IMR-90 (cell line): ENCODE data around the gene PTK6. TPM values are rescaled to one million over a fixed set of nuclear protein-coding genes. Genes with fewer than 3 reads are reported as not detected.
A peak's percentile ranks its signal among the peaks of the same experiment; 100 is the strongest.

Source experiments
- ATAC-seq: fragments of 200-7000 bp; cut with Tn5 transposase; 2 replicates; pipeline ENCODE4 v1.9.1; 2020; ENCODE audit warnings: low read depth, mild to moderate bottlenecking, moderate library complexity
- BruUV-seq: library from RNA; stranded (reverse); fragments of 400-500 nt; replicated peaks from 2 replicates; lab custom pipeline; 2021; lab: Mats Ljungman, UMichigan
- CTCF ChIA-PET: fragments of 300-600 bp; formaldehyde crosslinking; extraction: SDS; loops from one replicate; lab custom pipeline; 2021; ENCODE audit warnings: antibody characterized with exemption; lab: Yijun Ruan, JAX
- POLR2A ChIA-PET: fragments of 300-600 bp; sonication (Branson Sonifier 250); formaldehyde crosslinking; loops from one replicate; lab custom pipeline; 2022; ENCODE audit warnings: antibody characterized with exemption; ENCODE audit not compliant: unreplicated experiment; lab: Charles Lee
- DNase-seq: peaks from one replicate; pipeline ENCODE4 v3.0.0; 2013
- H2AFZ ChIP-seq: replicated peaks from 2 replicates; pipeline ENCODE3; 2013; ENCODE audit warnings: low read length, mild to moderate bottlenecking; ENCODE audit not compliant: poor library complexity
- H2AK5ac ChIP-seq: 2 replicates; pipeline ENCODE4 v1.6.1; 2013; ENCODE audit warnings: low read depth, low read length, inconsistent platforms
- H2AK9ac ChIP-seq: replicated peaks from 2 replicates; pipeline ENCODE3; 2013; ENCODE audit warnings: mild to moderate bottlenecking, low read depth, low read length, moderate library complexity; ENCODE audit not compliant: poor library complexity
- H2BK120ac ChIP-seq: 2 replicates; pipeline ENCODE4 v1.6.1; 2013; ENCODE audit warnings: low read depth, low read length, inconsistent platforms
- H2BK15ac ChIP-seq: 3 replicates; pipeline ENCODE4 v1.6.1; 2013; ENCODE audit warnings: low read depth, low read length, inconsistent platforms
- H2BK20ac ChIP-seq: 2 replicates; pipeline ENCODE4 v1.6.1; 2013; ENCODE audit warnings: low read depth, mild to moderate bottlenecking, inconsistent platforms, low read length, moderate library complexity
- H2BK5ac ChIP-seq: 2 replicates; pipeline ENCODE4 v1.6.1; 2013; ENCODE audit warnings: mild to moderate bottlenecking, low read depth, low read length, inconsistent platforms; ENCODE audit not compliant: poor library complexity, severe bottlenecking
- H3K14ac ChIP-seq: replicated peaks from 2 replicates; pipeline ENCODE4 v1.6.1; 2013; ENCODE audit warnings: low read depth, low read length, inconsistent platforms
- H3K18ac ChIP-seq: 2 replicates; pipeline ENCODE4 v1.6.1; 2013; ENCODE audit warnings: low read depth, low read length, control low read depth
- H3K23ac ChIP-seq: 2 replicates; pipeline ENCODE4 v1.6.1; 2013; ENCODE audit warnings: low read depth, low read length, inconsistent platforms
- H3K27ac ChIP-seq: 2 replicates; pipeline ENCODE4 v1.5.1; 2013; ENCODE audit warnings: mild to moderate bottlenecking, control low read depth, low read length; ENCODE audit not compliant: insufficient read depth
- H3K27me3 ChIP-seq: 2 replicates; pipeline ENCODE4 v1.6.1; 2013; ENCODE audit warnings: low read length; ENCODE audit not compliant: control insufficient read depth, insufficient read depth
- H3K36me3 ChIP-seq: 2 replicates; pipeline ENCODE4 v1.6.1; 2013; ENCODE audit warnings: low read length, mixed read lengths; ENCODE audit not compliant: control insufficient read depth, insufficient read depth
- H3K4ac ChIP-seq: 2 replicates; pipeline ENCODE4 v1.6.1; 2013; ENCODE audit warnings: low read depth, low read length, inconsistent platforms
- H3K4me1 ChIP-seq: 2 replicates; pipeline ENCODE4 v1.6.1; 2013; ENCODE audit warnings: low read length, mixed read lengths; ENCODE audit not compliant: control insufficient read depth, insufficient read depth
- H3K4me2 ChIP-seq: 2 replicates; pipeline ENCODE4 v1.6.1; 2013; ENCODE audit warnings: low read depth, mild to moderate bottlenecking, control low read depth, low read length, moderate library complexity
- H3K4me3 ChIP-seq: 2 replicates; pipeline ENCODE4 v1.5.1; 2013; ENCODE audit warnings: low read depth, mild to moderate bottlenecking, control low read depth, low read length, moderate library complexity; ENCODE audit not compliant: insufficient read depth
- H3K56ac ChIP-seq: 2 replicates; pipeline ENCODE4 v1.6.1; 2013; ENCODE audit warnings: low read length, inconsistent platforms; ENCODE audit not compliant: insufficient read depth; ENCODE audit errors: extremely low read depth
- H3K79me1 ChIP-seq, 2 experiments: 2 replicates each; pipeline ENCODE4 v1.6.1; 2013; ENCODE audit warnings: low read length in 2 of 2, inconsistent platforms in 1 of 2, low read depth in 1 of 2
- H3K9ac ChIP-seq: 2 replicates; pipeline ENCODE4 v1.6.1; 2013; ENCODE audit warnings: low read depth, low read length, control low read depth
- H3K9me1 ChIP-seq: 2 replicates; pipeline ENCODE4 v1.6.1; 2013; ENCODE audit warnings: low read length, inconsistent platforms; ENCODE audit not compliant: insufficient read depth
- H3K9me3 ChIP-seq: 2 replicates; pipeline ENCODE4 v1.6.1; 2013; ENCODE audit warnings: low read length; ENCODE audit not compliant: control insufficient read depth, insufficient read depth
- H4K20me1 ChIP-seq: 2 replicates; pipeline ENCODE4 v1.6.1; 2013; ENCODE audit warnings: low read length, inconsistent platforms; ENCODE audit not compliant: insufficient read depth
- H4K5ac ChIP-seq: 2 replicates; pipeline ENCODE4 v1.6.1; 2013; ENCODE audit warnings: mild to moderate bottlenecking, low read depth, low read length, control low read depth
- H4K8ac ChIP-seq, 2 experiments: 2 replicates each; pipeline ENCODE4 v1.6.1; 2013; ENCODE audit warnings: low read depth in 2 of 2, low read length in 2 of 2, control low read depth in 1 of 2, inconsistent platforms in 1 of 2
- H4K91ac ChIP-seq: 2 replicates; pipeline ENCODE4 v1.6.1; 2013; ENCODE audit warnings: low read depth, low read length, inconsistent platforms; ENCODE audit not compliant: insufficient read depth
- CHD1 ChIP-seq: IDR thresholded peaks from 2 replicates; pipeline ENCODE4 v1.6.1; 2012; ENCODE audit warnings: low read depth, low read length, improper control_type of control experiment
- CTCF ChIP-seq: conservative IDR thresholded peaks from 2 replicates; pipeline ENCODE4 v1.5.1; 2012; ENCODE audit warnings: mild to moderate bottlenecking, low read depth, low read length, improper control_type of control experiment
- MAZ ChIP-seq: IDR thresholded peaks from 2 replicates; pipeline ENCODE4 v1.6.1; 2012; ENCODE audit warnings: low read depth, mild to moderate bottlenecking, low read length, improper control_type of control experiment, moderate library complexity, borderline replicate concordance
- WGBS, 2 experiments: methylation state at CpG; one replicate each; pipeline versions ENCODE4 v1.1.5 to v1.1.7; 2013; ENCODE audit warnings: missing lambda C conversion rate in 2 of 2; ENCODE audit not compliant: insufficient read length in 1 of 2; ENCODE audit errors: extremely low coverage in 2 of 2; 5-methylcytosine and 5-hydroxymethylcytosine counted together
- dilution Hi-C: fragments of 300-500 bp; cut with HindIII; formaldehyde crosslinking; loops from one replicate; pipeline ENCODE4 v1.14.3; 2018; ENCODE audit warnings: low sequenced_read_pairs; ENCODE audit not compliant: unreplicated experiment
- in situ Hi-C: fragments of 300-500 bp; cut with MboI; formaldehyde crosslinking; loops from 3 replicates; pipeline ENCODE4 v1.14.3; 2019; ENCODE audit warnings: low sequenced_read_pairs, inconsistent platforms, mixed read lengths
- intact Hi-C: fragments of 100-400 bp; cut with micrococcal nuclease; formaldehyde crosslinking; loops from 2 replicates; pipeline ENCODE4 v1.10.0; 2022
- polyA plus RNA-seq, 3 experiments: library from polyadenylated mRNA; depleted of rRNA; stranded (reverse); fragments of >200 nt; gene quantifications; 2 replicates each; pipeline ENCODE4 v1.2.3, GENCODE V29; 2012; ENCODE audit warnings: low replicate concordance in 1 of 3
- total RNA-seq: library from RNA; depleted of rRNA; stranded (reverse); fragments of >200 nt; gene quantifications from 2 replicates; pipeline ENCODE4 v1.2.3, GENCODE V29; 2012

PTK6 gene
- total and polyA plus RNA-seq, 2 of the 4 experiments (the other 2 are of a cell fraction) = not detected

GRCh38 chr20:63498960-63499337 is 38.2 kb downstream of the PTK6 start, which contains the start of gene EEF1A2:
Gene EEF1A2 (minus strand): TSS chr20:63499083. CDS start chr20:63497763, 1,320 bp downstream.
- no peak within 1 kb of the TSS for H2BK15ac ChIP-seq
- no peak within 1 kb of the TSS for H2AK5ac ChIP-seq
- H2AFZ ChIP-seq = peak within 1 kb of the TSS; percentile 84
- intact Hi-C loops (no loop called here), in situ Hi-C loops (no loop called here), dilution Hi-C loops (no loop called here)
- H3K23ac ChIP-seq = no peak within 1 kb of the TSS
- peak; percentile 21 for ATAC-seq
- H3K79me1 ChIP-seq = no peaks in the 10 kb centered on the region
- H4K20me1 ChIP-seq = peaks cover 4% of the 10 kb centered on the region
- CTCF ChIA-PET = no interaction called here
- POLR2A ChIA-PET = no interaction called here
- no TSS peak for BruUV-seq
- TF ChIP-seq CHD1 (no peak), CTCF (peak; percentile 25; the same call in 1 of the 2 replicates), MAZ (peak; percentile 30; the same call in 1 of the 2 replicates)
- 0 out of 2 replicates have a peak, but pooled peaks cover 1% of the 10 kb centered on the region for H3K9me3 ChIP-seq
- no peak within 1 kb of the TSS for H4K8ac ChIP-seq
- no peak within 1 kb of the TSS for H2BK20ac ChIP-seq
- 0 out of 2 replicates have a peak, but pooled peaks cover 3% of the 10 kb centered on the region for H3K4me1 ChIP-seq
- peak within 1 kb of the TSS; percentile 39 for H2AK9ac ChIP-seq
- no peak within 1 kb of the TSS for H3K14ac ChIP-seq
- H3K9ac ChIP-seq = no peak within 1 kb of the TSS
- no peaks in the 10 kb centered on the region for H3K9me1 ChIP-seq
- H2BK120ac ChIP-seq = no peak within 1 kb of the TSS
- H3K56ac ChIP-seq = no peak within 1 kb of the TSS
- H3K4me3 ChIP-seq = peak within 1 kb of the TSS; percentile 26
- H3K18ac ChIP-seq = no peak within 1 kb of the TSS
- no peak within 1 kb of the TSS for H3K27ac ChIP-seq
- DNase-seq = no peak
- H4K91ac ChIP-seq = no peak within 1 kb of the TSS
- 0% methylated on average over 5 of the region's 58 CpGs; no CpG with 5 or more reads in 1 of the 2 experiments for WGBS, 2 experiments
- H3K4me2 ChIP-seq = peak within 1 kb of the TSS; percentile 67
- no peaks in the 10 kb centered on the region for H3K36me3 ChIP-seq
- no peak within 1 kb of the TSS for H2BK5ac ChIP-seq
- no peak within 1 kb of the TSS for H4K5ac ChIP-seq
- H3K27me3 ChIP-seq = peaks cover 33% of the 10 kb centered on the region
- H3K4ac ChIP-seq = no peak within 1 kb of the TSS
